IMR-90 (cell line): ENCODE measurements around the gene ARHGAP23. TPM values are rescaled to one million over a fixed set of nuclear protein-coding genes. Genes with fewer than 3 reads are reported as not detected.

ENCODE experiments used
- ATAC-seq: fragments of 200-7000 bp; cut with Tn5 transposase; 2 replicates; pipeline ENCODE4 v1.9.1; 2020; ENCODE audit warnings: low read depth, mild to moderate bottlenecking, moderate library complexity
- BruUV-seq: library from RNA; stranded (reverse); fragments of 400-500 nt; replicated peaks from 2 replicates; lab custom pipeline; 2021; lab: Mats Ljungman, UMichigan
- CTCF ChIA-PET: fragments of 300-600 bp; formaldehyde crosslinking; extraction: SDS; loops from one replicate; lab custom pipeline; 2021; ENCODE audit warnings: antibody characterized with exemption; lab: Yijun Ruan, JAX
- POLR2A ChIA-PET: fragments of 300-600 bp; sonication (Branson Sonifier 250); formaldehyde crosslinking; loops from one replicate; lab custom pipeline; 2022; ENCODE audit warnings: antibody characterized with exemption; ENCODE audit not compliant: unreplicated experiment; lab: Charles Lee
- DNase-seq: peaks from one replicate; pipeline ENCODE4 v3.0.0; 2013
- H2AFZ ChIP-seq: replicated peaks from 2 replicates; pipeline ENCODE3; 2013; ENCODE audit warnings: low read length, mild to moderate bottlenecking; ENCODE audit not compliant: poor library complexity
- H2AK5ac ChIP-seq: 2 replicates; pipeline ENCODE4 v1.6.1; 2013; ENCODE audit warnings: low read depth, low read length, inconsistent platforms
- H2AK9ac ChIP-seq: replicated peaks from 2 replicates; pipeline ENCODE3; 2013; ENCODE audit warnings: mild to moderate bottlenecking, low read depth, low read length, moderate library complexity; ENCODE audit not compliant: poor library complexity
- H2BK120ac ChIP-seq: 2 replicates; pipeline ENCODE4 v1.6.1; 2013; ENCODE audit warnings: low read depth, low read length, inconsistent platforms
- H2BK15ac ChIP-seq: 3 replicates; pipeline ENCODE4 v1.6.1; 2013; ENCODE audit warnings: low read depth, low read length, inconsistent platforms
- H2BK20ac ChIP-seq: 2 replicates; pipeline ENCODE4 v1.6.1; 2013; ENCODE audit warnings: low read depth, mild to moderate bottlenecking, inconsistent platforms, low read length, moderate library complexity
- H2BK5ac ChIP-seq: 2 replicates; pipeline ENCODE4 v1.6.1; 2013; ENCODE audit warnings: mild to moderate bottlenecking, low read depth, low read length, inconsistent platforms; ENCODE audit not compliant: poor library complexity, severe bottlenecking
- H3K14ac ChIP-seq: replicated peaks from 2 replicates; pipeline ENCODE4 v1.6.1; 2013; ENCODE audit warnings: low read depth, low read length, inconsistent platforms
- H3K18ac ChIP-seq: 2 replicates; pipeline ENCODE4 v1.6.1; 2013; ENCODE audit warnings: low read depth, low read length, control low read depth
- H3K23ac ChIP-seq: 2 replicates; pipeline ENCODE4 v1.6.1; 2013; ENCODE audit warnings: low read depth, low read length, inconsistent platforms
- H3K27ac ChIP-seq: 2 replicates; pipeline ENCODE4 v1.5.1; 2013; ENCODE audit warnings: mild to moderate bottlenecking, control low read depth, low read length; ENCODE audit not compliant: insufficient read depth
- H3K27me3 ChIP-seq: 2 replicates; pipeline ENCODE4 v1.6.1; 2013; ENCODE audit warnings: low read length; ENCODE audit not compliant: control insufficient read depth, insufficient read depth
- H3K36me3 ChIP-seq: 2 replicates; pipeline ENCODE4 v1.6.1; 2013; ENCODE audit warnings: low read length, mixed read lengths; ENCODE audit not compliant: control insufficient read depth, insufficient read depth
- H3K4ac ChIP-seq: 2 replicates; pipeline ENCODE4 v1.6.1; 2013; ENCODE audit warnings: low read depth, low read length, inconsistent platforms
- H3K4me1 ChIP-seq: 2 replicates; pipeline ENCODE4 v1.6.1; 2013; ENCODE audit warnings: low read length, mixed read lengths; ENCODE audit not compliant: control insufficient read depth, insufficient read depth
- H3K4me2 ChIP-seq: 2 replicates; pipeline ENCODE4 v1.6.1; 2013; ENCODE audit warnings: low read depth, mild to moderate bottlenecking, control low read depth, low read length, moderate library complexity
- H3K4me3 ChIP-seq: 2 replicates; pipeline ENCODE4 v1.5.1; 2013; ENCODE audit warnings: low read depth, mild to moderate bottlenecking, control low read depth, low read length, moderate library complexity; ENCODE audit not compliant: insufficient read depth
- H3K56ac ChIP-seq: 2 replicates; pipeline ENCODE4 v1.6.1; 2013; ENCODE audit warnings: low read length, inconsistent platforms; ENCODE audit not compliant: insufficient read depth; ENCODE audit errors: extremely low read depth
- H3K79me1 ChIP-seq, 2 experiments: 2 replicates each; pipeline ENCODE4 v1.6.1; 2013; ENCODE audit warnings: low read length in 2 of 2, inconsistent platforms in 1 of 2, low read depth in 1 of 2
- H3K9ac ChIP-seq: 2 replicates; pipeline ENCODE4 v1.6.1; 2013; ENCODE audit warnings: low read depth, low read length, control low read depth
- H3K9me1 ChIP-seq: 2 replicates; pipeline ENCODE4 v1.6.1; 2013; ENCODE audit warnings: low read length, inconsistent platforms; ENCODE audit not compliant: insufficient read depth
- H3K9me3 ChIP-seq: 2 replicates; pipeline ENCODE4 v1.6.1; 2013; ENCODE audit warnings: low read length; ENCODE audit not compliant: control insufficient read depth, insufficient read depth
- H4K20me1 ChIP-seq: 2 replicates; pipeline ENCODE4 v1.6.1; 2013; ENCODE audit warnings: low read length, inconsistent platforms; ENCODE audit not compliant: insufficient read depth
- H4K5ac ChIP-seq: 2 replicates; pipeline ENCODE4 v1.6.1; 2013; ENCODE audit warnings: mild to moderate bottlenecking, low read depth, low read length, control low read depth
- H4K8ac ChIP-seq, 2 experiments: 2 replicates each; pipeline ENCODE4 v1.6.1; 2013; ENCODE audit warnings: low read depth in 2 of 2, low read length in 2 of 2, control low read depth in 1 of 2, inconsistent platforms in 1 of 2
- H4K91ac ChIP-seq: 2 replicates; pipeline ENCODE4 v1.6.1; 2013; ENCODE audit warnings: low read depth, low read length, inconsistent platforms; ENCODE audit not compliant: insufficient read depth
- MAZ ChIP-seq: IDR thresholded peaks from 2 replicates; pipeline ENCODE4 v1.6.1; 2012; ENCODE audit warnings: low read depth, mild to moderate bottlenecking, low read length, improper control_type of control experiment, moderate library complexity, borderline replicate concordance
- POLR2A ChIP-seq: IDR thresholded peaks from 2 replicates; pipeline ENCODE4 v1.6.1; 2012; ENCODE audit warnings: mild to moderate bottlenecking, low read depth, low read length
- RAD21 ChIP-seq: IDR thresholded peaks from 2 replicates; pipeline ENCODE4 v1.6.1; 2012; ENCODE audit warnings: low read length, improper control_type of control experiment
- RFX5 ChIP-seq: IDR thresholded peaks from 2 replicates; pipeline ENCODE4 v1.8.0; 2012; ENCODE audit warnings: low read depth, mild to moderate bottlenecking, low read length, moderate library complexity
- SMC3 ChIP-seq: fragments of 150-350 bp; IDR thresholded peaks from 2 replicates; pipeline ENCODE4 v1.6.1; 2016; ENCODE audit warnings: low read depth, mild to moderate bottlenecking, antibody characterized with exemption, low read length, moderate library complexity
- WGBS, 2 experiments: methylation state at CpG; one replicate each; pipeline versions ENCODE4 v1.1.5 to v1.1.7; 2013; ENCODE audit warnings: missing lambda C conversion rate in 2 of 2; ENCODE audit not compliant: insufficient read length in 1 of 2; ENCODE audit errors: extremely low coverage in 2 of 2; 5-methylcytosine and 5-hydroxymethylcytosine counted together
- dilution Hi-C: fragments of 300-500 bp; cut with HindIII; formaldehyde crosslinking; loops from one replicate; pipeline ENCODE4 v1.14.3; 2018; ENCODE audit warnings: low sequenced_read_pairs; ENCODE audit not compliant: unreplicated experiment
- in situ Hi-C: fragments of 300-500 bp; cut with MboI; formaldehyde crosslinking; loops from 3 replicates; pipeline ENCODE4 v1.14.3; 2019; ENCODE audit warnings: low sequenced_read_pairs, inconsistent platforms, mixed read lengths
- intact Hi-C: fragments of 100-400 bp; cut with micrococcal nuclease; formaldehyde crosslinking; loops from 2 replicates; pipeline ENCODE4 v1.10.0; 2022
- polyA plus RNA-seq, 3 experiments: library from polyadenylated mRNA; depleted of rRNA; stranded (reverse); fragments of >200 nt; gene quantifications; 2 replicates each; pipeline ENCODE4 v1.2.3, GENCODE V29; 2012; ENCODE audit warnings: low replicate concordance in 1 of 3
- total RNA-seq: library from RNA; depleted of rRNA; stranded (reverse); fragments of >200 nt; gene quantifications from 2 replicates; pipeline ENCODE4 v1.2.3, GENCODE V29; 2012
- TF ChIP-seq, protein P1 (sequence below): conservative IDR thresholded peaks from 2 replicates; pipeline ENCODE4 v1.5.1; 2012; ENCODE audit warnings: mild to moderate bottlenecking, low read depth, low read length, improper control_type of control experiment
- TF ChIP-seq, protein P2 (sequence below): fragments of 150-350 bp; IDR thresholded peaks from 2 replicates; pipeline ENCODE4 v1.6.1; 2016; ENCODE audit warnings: low read depth, mild to moderate bottlenecking, low read length, moderate library complexity, borderline replicate concordance

Gene ARHGAP23
- total and polyA plus RNA-seq, 2 of the 4 experiments (the other 2 are of a cell fraction): 9.3 to 43.3 TPM

DNA sequence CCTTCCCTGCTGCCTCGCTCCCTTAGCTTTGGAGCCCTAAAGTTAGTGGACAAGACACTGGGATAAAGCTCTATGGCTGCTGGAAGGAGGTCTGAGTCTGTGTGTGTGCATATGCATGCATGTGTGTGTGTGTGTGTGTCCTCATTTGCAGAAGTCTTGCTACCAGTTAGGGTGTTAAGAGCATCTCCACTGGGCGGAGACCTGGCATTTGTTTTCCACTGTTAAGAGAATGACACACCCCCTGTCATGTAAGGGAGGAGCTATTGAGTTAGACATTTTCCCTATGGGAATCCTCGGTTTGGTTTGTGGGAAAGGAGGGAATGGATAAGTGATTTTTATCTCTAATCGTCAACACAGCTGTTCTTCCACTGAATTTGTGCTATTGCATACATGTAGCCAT is 24.8 kb upstream of the ARHGAP23 start:
- no CpG with 5 or more reads among the region's 4 CpGs for WGBS, 2 experiments
- Histone ChIP-seq H3K14ac (no peak overlapping the region), H3K56ac (no peak overlapping the region), H4K5ac (no peak overlapping the region), H3K4me2 (no peak overlapping the region), H3K4me1 (peaks cover 1% of the 10 kb centered on the region; the same call in 1 of the 2 replicates), H3K79me1 (peaks cover 0 to 3% of the 10 kb centered on the region in 2 experiments; a peak in 1 of 4 replicates), H2BK20ac (no peak overlapping the region), H2AK5ac (no peak overlapping the region), H3K27ac (no peak overlapping the region), H3K18ac (no peak overlapping the region), H4K8ac (no peak overlapping the region), H4K91ac (no peak overlapping the region), H3K36me3 (peaks cover 33% of the 10 kb centered on the region), H3K9ac (no peak overlapping the region), H3K4me3 (no peak overlapping the region), H2BK5ac (no peak overlapping the region), H3K27me3 (no peaks in the 10 kb centered on the region), H2BK15ac (no peak overlapping the region), H3K9me3 (no peaks in the 10 kb centered on the region), H2AK9ac (peak overlapping the region; percentile 40), H2BK120ac (no peak overlapping the region), H3K23ac (no peak overlapping the region), H2AFZ (peak overlapping the region; percentile 51), H3K4ac (no peak overlapping the region), H4K20me1 (no peaks in the 10 kb centered on the region), H3K9me1 (peaks cover 6% of the 10 kb centered on the region; the same call in 1 of the 2 replicates)
- dilution Hi-C loops: no loop called here
- TF ChIP-seq, protein P1, sequence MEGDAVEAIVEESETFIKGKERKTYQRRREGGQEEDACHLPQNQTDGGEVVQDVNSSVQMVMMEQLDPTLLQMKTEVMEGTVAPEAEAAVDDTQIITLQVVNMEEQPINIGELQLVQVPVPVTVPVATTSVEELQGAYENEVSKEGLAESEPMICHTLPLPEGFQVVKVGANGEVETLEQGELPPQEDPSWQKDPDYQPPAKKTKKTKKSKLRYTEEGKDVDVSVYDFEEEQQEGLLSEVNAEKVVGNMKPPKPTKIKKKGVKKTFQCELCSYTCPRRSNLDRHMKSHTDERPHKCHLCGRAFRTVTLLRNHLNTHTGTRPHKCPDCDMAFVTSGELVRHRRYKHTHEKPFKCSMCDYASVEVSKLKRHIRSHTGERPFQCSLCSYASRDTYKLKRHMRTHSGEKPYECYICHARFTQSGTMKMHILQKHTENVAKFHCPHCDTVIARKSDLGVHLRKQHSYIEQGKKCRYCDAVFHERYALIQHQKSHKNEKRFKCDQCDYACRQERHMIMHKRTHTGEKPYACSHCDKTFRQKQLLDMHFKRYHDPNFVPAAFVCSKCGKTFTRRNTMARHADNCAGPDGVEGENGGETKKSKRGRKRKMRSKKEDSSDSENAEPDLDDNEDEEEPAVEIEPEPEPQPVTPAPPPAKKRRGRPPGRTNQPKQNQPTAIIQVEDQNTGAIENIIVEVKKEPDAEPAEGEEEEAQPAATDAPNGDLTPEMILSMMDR: no peak
- TF ChIP-seq SMC3 (no peak), POLR2A (no peak), RFX5 (no peak), MAZ (no peak), RAD21 (no peak)
- TF ChIP-seq, protein P2, sequence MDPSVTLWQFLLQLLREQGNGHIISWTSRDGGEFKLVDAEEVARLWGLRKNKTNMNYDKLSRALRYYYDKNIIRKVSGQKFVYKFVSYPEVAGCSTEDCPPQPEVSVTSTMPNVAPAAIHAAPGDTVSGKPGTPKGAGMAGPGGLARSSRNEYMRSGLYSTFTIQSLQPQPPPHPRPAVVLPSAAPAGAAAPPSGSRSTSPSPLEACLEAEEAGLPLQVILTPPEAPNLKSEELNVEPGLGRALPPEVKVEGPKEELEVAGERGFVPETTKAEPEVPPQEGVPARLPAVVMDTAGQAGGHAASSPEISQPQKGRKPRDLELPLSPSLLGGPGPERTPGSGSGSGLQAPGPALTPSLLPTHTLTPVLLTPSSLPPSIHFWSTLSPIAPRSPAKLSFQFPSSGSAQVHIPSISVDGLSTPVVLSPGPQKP: no peak
- no TSS peak for BruUV-seq
- in situ Hi-C loops: loop anchor here (5.0 kb wide), 1 partner anchor 46 kb away; no protein-coding TSS in a partner anchor
- POLR2A ChIA-PET: no interaction called here
- ATAC-seq (peak; percentile 67), DNase-seq (peak; percentile 20)
- intact Hi-C loops: no loop called here
- CTCF ChIA-PET: interaction anchor here (1.1 kb wide), 1 partner anchor 20 kb away, joined by 4 read pairs; no protein-coding TSS in a partner anchor
